Measurements from ENCODE around the gene NEDD4L. TPM values are rescaled to one million over a fixed set of nuclear protein-coding genes. Genes with fewer than 3 reads are reported as not detected.

Gene NEDD4L
- total and polyA plus RNA-seq, 2 experiments from 2014 or later: 36.2 to 72.3 TPM

DNA sequence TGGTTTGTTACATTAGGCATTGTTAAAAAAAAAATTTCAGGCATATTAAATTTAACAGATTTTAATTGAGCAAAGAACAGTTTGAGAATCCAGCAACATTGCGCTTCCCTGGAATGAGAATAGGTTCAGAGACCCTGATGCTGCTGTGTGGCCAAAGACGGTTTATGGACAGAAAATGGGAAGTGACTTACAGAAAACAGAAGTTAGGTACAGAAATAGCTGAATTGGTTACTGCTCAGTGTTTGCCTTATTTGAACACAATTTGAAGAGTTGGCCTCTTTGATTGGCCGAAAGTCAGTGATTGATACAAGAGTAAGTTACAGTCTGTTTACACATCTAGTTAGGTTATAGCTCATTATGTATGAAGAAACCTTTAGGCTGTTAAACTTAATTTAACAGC is 6.0 kb upstream of the NEDD4L start:
- peaks cover 5% of the 10 kb centered on the region; the same call in 1 of the 2 replicates for H3K4me1 ChIP-seq (ENCODE audit: insufficient read depth)
- H2AFZ ChIP-seq: no peak overlapping the region
- Mint-ChIP-seq H3K4me1 (0 out of 3 replicates have a peak, but pooled peaks cover under 1% of the 10 kb centered on the region), H3K27ac (no peak overlapping the region), H3K27me3 (ENCODE audit: insufficient read depth, low read depth, poor library complexity) (peaks cover 9% of the 10 kb centered on the region), H3K36me3 (ENCODE audit: low read depth) (no peaks in the 10 kb centered on the region), H3K4me3 (no peak overlapping the region), H3K9me3 (no peaks in the 10 kb centered on the region)
- H3K27ac ChIP-seq (ENCODE audit: low read depth): no peak overlapping the region
- no peaks in the 10 kb centered on the region for H3K36me3 ChIP-seq (ENCODE audit: insufficient read depth)
- no peaks in the 10 kb centered on the region for H3F3A ChIP-seq (replicated peaks; ENCODE audit: low read depth)
- no peaks in the 10 kb centered on the region for H3K27me3 ChIP-seq (ENCODE audit: insufficient read depth)
- DNase-seq (ENCODE audit: low spot score) (no peak), ATAC-seq (no peak)
- H3K9me2 ChIP-seq (ENCODE audit: insufficient read depth): no peaks in the 10 kb centered on the region
- no peak overlapping the region for H3K4me3 ChIP-seq
- no peak overlapping the region for H3K4me2 ChIP-seq
- H3K79me2 ChIP-seq (replicated peaks; ENCODE audit: insufficient read depth): no peaks in the 10 kb centered on the region
- no peaks in the 10 kb centered on the region for H4K20me1 ChIP-seq (replicated peaks; ENCODE audit: insufficient read depth)
- no peak for TF ChIP-seq NANOG (IDR thresholded peaks at IDR 0.05; ENCODE audit: borderline replicate concordance)
- TF ChIP-seq REST (IDR thresholded peaks at IDR 0.05; ENCODE audit: unreplicated experiment): no peak
- no peak for TF ChIP-seq POLR2AphosphoS5 (IDR thresholded peaks at IDR 0.05; ENCODE audit: low read depth)
- TF ChIP-seq EZH2 (IDR thresholded peaks at IDR 0.05; ENCODE audit: low read depth, unreplicated experiment): no peak
- no peak for TF ChIP-seq EZH2phosphoT487 (IDR thresholded peaks at IDR 0.05; ENCODE audit: unreplicated experiment)
- TF ChIP-seq CREB1 (CRISPR knock-in tag; IDR thresholded peaks at IDR 0.05; ENCODE audit: low read depth): no peak
- no peak for TF ChIP-seq STAT1 (IDR thresholded peaks at IDR 0.05; ENCODE audit: unreplicated experiment)
- TF ChIP-seq, protein P1, sequence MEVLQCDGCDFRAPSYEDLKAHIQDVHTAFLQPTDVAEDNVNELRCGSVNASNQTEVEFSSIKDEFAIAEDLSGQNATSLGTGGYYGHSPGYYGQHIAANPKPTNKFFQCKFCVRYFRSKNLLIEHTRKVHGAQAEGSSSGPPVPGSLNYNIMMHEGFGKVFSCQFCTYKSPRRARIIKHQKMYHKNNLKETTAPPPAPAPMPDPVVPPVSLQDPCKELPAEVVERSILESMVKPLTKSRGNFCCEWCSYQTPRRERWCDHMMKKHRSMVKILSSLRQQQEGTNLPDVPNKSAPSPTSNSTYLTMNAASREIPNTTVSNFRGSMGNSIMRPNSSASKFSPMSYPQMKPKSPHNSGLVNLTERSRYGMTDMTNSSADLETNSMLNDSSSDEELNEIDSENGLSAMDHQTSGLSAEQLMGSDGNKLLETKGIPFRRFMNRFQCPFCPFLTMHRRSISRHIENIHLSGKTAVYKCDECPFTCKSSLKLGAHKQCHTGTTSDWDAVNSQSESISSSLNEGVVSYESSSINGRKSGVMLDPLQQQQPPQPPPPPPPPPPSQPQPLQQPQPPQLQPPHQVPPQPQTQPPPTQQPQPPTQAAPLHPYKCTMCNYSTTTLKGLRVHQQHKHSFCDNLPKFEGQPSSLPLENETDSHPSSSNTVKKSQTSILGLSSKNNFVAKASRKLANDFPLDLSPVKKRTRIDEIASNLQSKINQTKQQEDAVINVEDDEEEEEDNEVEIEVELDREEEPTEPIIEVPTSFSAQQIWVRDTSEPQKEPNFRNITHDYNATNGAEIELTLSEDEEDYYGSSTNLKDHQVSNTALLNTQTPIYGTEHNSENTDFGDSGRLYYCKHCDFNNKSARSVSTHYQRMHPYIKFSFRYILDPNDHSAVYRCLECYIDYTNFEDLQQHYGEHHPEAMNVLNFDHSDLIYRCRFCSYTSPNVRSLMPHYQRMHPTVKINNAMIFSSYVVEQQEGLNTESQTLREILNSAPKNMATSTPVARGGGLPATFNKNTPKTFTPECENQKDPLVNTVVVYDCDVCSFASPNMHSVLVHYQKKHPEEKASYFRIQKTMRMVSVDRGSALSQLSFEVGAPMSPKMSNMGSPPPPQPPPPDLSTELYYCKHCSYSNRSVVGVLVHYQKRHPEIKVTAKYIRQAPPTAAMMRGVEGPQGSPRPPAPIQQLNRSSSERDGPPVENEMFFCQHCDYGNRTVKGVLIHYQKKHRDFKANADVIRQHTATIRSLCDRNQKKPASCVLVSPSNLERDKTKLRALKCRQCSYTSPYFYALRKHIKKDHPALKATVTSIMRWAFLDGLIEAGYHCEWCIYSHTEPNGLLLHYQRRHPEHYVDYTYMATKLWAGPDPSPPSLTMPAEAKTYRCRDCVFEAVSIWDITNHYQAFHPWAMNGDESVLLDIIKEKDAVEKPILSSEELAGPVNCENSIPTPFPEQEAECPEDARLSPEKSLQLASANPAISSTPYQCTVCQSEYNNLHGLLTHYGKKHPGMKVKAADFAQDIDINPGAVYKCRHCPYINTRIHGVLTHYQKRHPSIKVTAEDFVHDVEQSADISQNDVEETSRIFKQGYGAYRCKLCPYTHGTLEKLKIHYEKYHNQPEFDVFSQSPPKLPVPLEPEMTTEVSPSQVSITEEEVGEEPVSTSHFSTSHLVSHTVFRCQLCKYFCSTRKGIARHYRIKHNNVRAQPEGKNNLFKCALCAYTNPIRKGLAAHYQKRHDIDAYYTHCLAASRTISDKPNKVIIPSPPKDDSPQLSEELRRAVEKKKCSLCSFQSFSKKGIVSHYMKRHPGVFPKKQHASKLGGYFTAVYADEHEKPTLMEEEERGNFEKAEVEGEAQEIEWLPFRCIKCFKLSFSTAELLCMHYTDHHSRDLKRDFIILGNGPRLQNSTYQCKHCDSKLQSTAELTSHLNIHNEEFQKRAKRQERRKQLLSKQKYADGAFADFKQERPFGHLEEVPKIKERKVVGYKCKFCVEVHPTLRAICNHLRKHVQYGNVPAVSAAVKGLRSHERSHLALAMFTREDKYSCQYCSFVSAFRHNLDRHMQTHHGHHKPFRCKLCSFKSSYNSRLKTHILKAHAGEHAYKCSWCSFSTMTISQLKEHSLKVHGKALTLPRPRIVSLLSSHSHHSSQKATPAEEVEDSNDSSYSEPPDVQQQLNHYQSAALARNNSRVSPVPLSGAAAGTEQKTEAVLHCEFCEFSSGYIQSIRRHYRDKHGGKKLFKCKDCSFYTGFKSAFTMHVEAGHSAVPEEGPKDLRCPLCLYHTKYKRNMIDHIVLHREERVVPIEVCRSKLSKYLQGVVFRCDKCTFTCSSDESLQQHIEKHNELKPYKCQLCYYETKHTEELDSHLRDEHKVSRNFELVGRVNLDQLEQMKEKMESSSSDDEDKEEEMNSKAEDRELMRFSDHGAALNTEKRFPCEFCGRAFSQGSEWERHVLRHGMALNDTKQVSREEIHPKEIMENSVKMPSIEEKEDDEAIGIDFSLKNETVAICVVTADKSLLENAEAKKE (CRISPR knock-in tag; IDR thresholded peaks at IDR 0.05): no peak
- no peak for TF ChIP-seq ZNF114 (CRISPR knock-in tag; IDR thresholded peaks at IDR 0.05)
- TF ChIP-seq, protein P2, sequence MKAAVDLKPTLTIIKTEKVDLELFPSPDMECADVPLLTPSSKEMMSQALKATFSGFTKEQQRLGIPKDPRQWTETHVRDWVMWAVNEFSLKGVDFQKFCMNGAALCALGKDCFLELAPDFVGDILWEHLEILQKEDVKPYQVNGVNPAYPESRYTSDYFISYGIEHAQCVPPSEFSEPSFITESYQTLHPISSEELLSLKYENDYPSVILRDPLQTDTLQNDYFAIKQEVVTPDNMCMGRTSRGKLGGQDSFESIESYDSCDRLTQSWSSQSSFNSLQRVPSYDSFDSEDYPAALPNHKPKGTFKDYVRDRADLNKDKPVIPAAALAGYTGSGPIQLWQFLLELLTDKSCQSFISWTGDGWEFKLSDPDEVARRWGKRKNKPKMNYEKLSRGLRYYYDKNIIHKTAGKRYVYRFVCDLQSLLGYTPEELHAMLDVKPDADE (IDR thresholded peaks at IDR 0.05): no peak
- TF ChIP-seq ZNF331 (CRISPR knock-in tag; IDR thresholded peaks at IDR 0.05; ENCODE audit: low read depth): no peak
- TF ChIP-seq, protein P3, sequence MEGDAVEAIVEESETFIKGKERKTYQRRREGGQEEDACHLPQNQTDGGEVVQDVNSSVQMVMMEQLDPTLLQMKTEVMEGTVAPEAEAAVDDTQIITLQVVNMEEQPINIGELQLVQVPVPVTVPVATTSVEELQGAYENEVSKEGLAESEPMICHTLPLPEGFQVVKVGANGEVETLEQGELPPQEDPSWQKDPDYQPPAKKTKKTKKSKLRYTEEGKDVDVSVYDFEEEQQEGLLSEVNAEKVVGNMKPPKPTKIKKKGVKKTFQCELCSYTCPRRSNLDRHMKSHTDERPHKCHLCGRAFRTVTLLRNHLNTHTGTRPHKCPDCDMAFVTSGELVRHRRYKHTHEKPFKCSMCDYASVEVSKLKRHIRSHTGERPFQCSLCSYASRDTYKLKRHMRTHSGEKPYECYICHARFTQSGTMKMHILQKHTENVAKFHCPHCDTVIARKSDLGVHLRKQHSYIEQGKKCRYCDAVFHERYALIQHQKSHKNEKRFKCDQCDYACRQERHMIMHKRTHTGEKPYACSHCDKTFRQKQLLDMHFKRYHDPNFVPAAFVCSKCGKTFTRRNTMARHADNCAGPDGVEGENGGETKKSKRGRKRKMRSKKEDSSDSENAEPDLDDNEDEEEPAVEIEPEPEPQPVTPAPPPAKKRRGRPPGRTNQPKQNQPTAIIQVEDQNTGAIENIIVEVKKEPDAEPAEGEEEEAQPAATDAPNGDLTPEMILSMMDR (conservative IDR thresholded peaks at IDR 0.05; ENCODE audit: low read depth in 2 of 2): no peak
